Measurements from ENCODE around the gene ENTPD7.

- no peak for TF ChIP-seq CTCF (IDR thresholded peaks at IDR 0.05; ENCODE audit: poor library complexity)
- TF ChIP-seq EZH2 (IDR thresholded peaks at IDR 0.05; ENCODE audit: borderline replicate concordance): no peak
Measured at GRCh38 chr10:99659031-99659867, at the start of gene ENTPD7.

Data from hepatocyte (in vitro differentiated cells).